Activated CD4-positive, alpha-beta memory T cell treated with anti-CD3 and anti-CD28 coated beads for 36 hours (primary cell): Measurements from ENCODE around the gene SGCG. TPM values are rescaled to one million over a fixed set of nuclear protein-coding genes. Genes with fewer than 3 reads are reported as not detected.

Experiments used
- CTCF ChIA-PET: fragments of 350-600 bp; sonication (Branson Sonifier 250); formaldehyde crosslinking; loops from one replicate; lab custom pipeline; 2021; ENCODE audit warnings: antibody characterized with exemption, inconsistent platforms; lab: Charles Lee
- POLR2A ChIA-PET: fragments of 350-600 bp; sonication (Branson Sonifier 250); formaldehyde crosslinking; loops from one replicate; lab custom pipeline; 2021; ENCODE audit warnings: antibody characterized with exemption; lab: Charles Lee
- DNase-seq: peaks from one replicate; pipeline ENCODE4 v3.0.0-alpha.2; 2020
- H3K27ac Mint-ChIP-seq: one replicate; pipeline ENCODE4 v1.8.0; 2021; ENCODE audit warnings: mixed read lengths
- H3K27me3 Mint-ChIP-seq: one replicate; pipeline ENCODE4 v1.8.0; 2021; ENCODE audit warnings: mixed read lengths
- H3K36me3 Mint-ChIP-seq: one replicate; pipeline ENCODE4 v1.8.0; 2021; ENCODE audit warnings: mixed read lengths
- H3K4me1 Mint-ChIP-seq: one replicate; pipeline ENCODE4 v1.8.0; 2021; ENCODE audit warnings: low read depth, mixed read lengths
- H3K4me3 Mint-ChIP-seq: one replicate; pipeline ENCODE4 v1.8.0; 2021; ENCODE audit warnings: mild to moderate bottlenecking, mixed read lengths
- H3K9me3 Mint-ChIP-seq: one replicate; pipeline ENCODE4 v1.8.0; 2021; ENCODE audit warnings: mixed read lengths
- intact Hi-C: fragments of 100-400 bp; cut with micrococcal nuclease; formaldehyde crosslinking; loops from one replicate; pipeline ENCODE4 v1.15.1; 2023
- total RNA-seq, 2 experiments: library from RNA; stranded (reverse); gene quantifications; one replicate each; pipeline ENCODE4 v1.2.3, GENCODE V29; 2021

The SGCG gene
- total RNA-seq, 2 experiments from 2014 or later = not detected

DNA sequence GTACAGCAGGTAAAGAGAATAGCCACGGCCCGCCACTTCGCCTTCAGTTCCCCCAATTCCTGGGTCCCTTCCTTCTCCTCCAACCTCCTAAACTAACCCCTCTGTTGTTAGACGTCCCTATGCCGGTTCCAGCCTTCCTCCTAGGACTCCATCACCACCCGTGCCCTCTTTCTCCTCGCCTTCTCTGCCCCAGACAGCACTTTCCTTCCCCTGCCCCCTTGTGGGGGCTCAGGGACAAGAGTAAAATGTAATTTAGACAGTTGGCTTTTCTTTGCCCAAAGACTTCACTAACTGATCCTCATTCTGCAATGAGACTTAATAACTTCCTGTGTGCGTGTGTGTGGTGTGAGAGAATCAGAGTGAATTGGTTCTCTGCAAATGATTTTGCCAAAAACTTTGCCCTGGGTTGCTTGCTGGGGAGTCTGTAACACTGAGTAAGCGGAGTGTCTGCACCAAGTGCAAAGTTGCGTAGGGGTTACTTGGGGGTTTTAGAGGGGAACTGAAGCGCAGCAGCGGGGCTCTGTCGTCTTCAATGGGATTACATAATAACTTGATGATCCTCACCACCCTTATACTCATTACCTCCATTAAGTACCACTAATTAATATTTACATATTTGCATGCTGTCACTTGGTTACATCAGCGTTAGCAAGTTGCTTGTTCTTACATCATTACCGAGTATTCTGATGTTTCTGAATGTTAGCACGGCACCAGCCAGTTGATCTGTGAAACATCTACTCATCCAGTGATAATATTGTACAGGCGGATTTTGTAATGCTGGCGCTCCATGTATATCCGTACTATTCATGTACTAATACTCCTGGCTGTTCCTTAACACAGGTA is 19.9 kb upstream of the SGCG start:
- Mint-ChIP-seq H3K36me3 (no peaks in the 10 kb centered on the region), H3K4me1 (peaks cover 8% of the 10 kb centered on the region), H3K4me3 (no peak overlapping the region), H3K9me3 (no peaks in the 10 kb centered on the region), H3K27me3 (peaks cover 31% of the 10 kb centered on the region), H3K27ac (no peak overlapping the region)
- POLR2A ChIA-PET = no interaction called here
- intact Hi-C loops = no loop called here
- CTCF ChIA-PET = no interaction called here
- DNase-seq = no peak

DNA sequence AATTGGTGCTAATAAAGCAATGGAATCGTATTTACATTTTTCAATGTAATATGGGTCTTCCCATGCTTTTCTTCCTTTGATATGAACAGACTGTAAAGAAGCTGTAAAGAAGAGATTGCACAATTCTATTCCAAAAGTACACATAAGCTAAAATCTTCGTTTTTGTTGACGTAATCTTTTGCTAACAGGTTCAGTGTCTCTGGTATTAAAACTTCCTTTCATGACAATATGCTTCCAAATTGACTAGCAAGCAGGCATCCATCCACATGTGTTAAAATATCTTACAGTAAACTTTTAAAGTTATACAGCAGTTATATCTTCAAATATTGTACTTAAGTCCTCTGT is 19.3 kb upstream of the SGCG start:
- Mint-ChIP-seq H3K4me1 (peaks cover 8% of the 10 kb centered on the region), H3K27me3 (peaks cover 31% of the 10 kb centered on the region), H3K27ac (no peak overlapping the region), H3K36me3 (no peaks in the 10 kb centered on the region), H3K4me3 (no peak overlapping the region), H3K9me3 (no peaks in the 10 kb centered on the region)
- POLR2A ChIA-PET = no interaction called here
- no peak for DNase-seq
- intact Hi-C loops = no loop called here
- CTCF ChIA-PET = no interaction called here

DNA sequence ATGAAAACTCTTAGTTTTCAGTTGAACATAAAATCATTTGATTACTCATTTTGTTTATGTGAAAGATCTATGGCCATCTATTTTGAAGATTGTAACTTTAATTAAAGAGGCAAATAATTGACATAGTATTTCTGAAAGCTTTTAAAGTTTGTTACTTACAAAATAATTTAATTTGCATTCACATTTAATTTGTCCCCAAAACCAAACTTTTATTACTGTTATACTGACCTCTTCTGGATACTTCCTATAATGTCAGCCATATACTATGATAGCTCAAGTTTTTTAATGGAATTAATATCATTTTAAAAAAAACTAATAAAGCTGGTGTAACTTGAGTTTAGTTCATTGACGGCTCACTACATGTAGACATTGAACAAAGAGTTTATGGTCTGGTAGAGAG is 4.9 kb upstream of the SGCG start:
- peaks cover 4% of the 10 kb centered on the region for H3K9me3 Mint-ChIP-seq
- no peaks in the 10 kb centered on the region for H3K4me1 Mint-ChIP-seq
- intact Hi-C loops = no loop called here
- no peak for DNase-seq
- POLR2A ChIA-PET = no interaction called here
- no peaks in the 10 kb centered on the region for H3K36me3 Mint-ChIP-seq
- CTCF ChIA-PET = no interaction called here
- H3K27me3 Mint-ChIP-seq = peaks cover 2% of the 10 kb centered on the region
- no peak overlapping the region for H3K4me3 Mint-ChIP-seq
- H3K27ac Mint-ChIP-seq = no peak overlapping the region

DNA sequence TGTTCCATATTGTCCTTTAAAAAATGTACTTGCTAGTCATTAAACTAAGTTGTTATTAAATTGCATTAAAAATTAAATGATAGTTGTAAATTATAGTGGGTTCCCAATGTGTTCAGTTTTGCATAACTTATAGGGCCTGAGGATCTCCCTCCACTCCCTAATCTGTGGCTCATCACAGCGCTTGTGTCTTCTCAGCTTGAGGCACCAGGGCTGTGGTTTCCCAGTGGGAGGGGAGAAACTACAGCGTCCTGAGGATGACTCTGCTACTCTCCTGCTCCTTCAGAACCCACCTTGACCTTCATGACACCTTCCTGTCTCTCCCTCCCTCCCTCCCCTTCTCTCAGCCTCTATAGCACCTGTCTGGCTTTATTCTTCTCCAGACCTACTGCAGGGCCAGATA is 1.4 kb downstream of the SGCG start:
- Mint-ChIP-seq H3K9me3 (no peaks in the 10 kb centered on the region), H3K27me3 (peaks cover 2% of the 10 kb centered on the region), H3K4me1 (no peaks in the 10 kb centered on the region), H3K36me3 (no peaks in the 10 kb centered on the region), H3K4me3 (no peak overlapping the region), H3K27ac (no peak overlapping the region)
- CTCF ChIA-PET = no interaction called here
- no peak for DNase-seq
- intact Hi-C loops = no loop called here
- POLR2A ChIA-PET = no interaction called here

DNA sequence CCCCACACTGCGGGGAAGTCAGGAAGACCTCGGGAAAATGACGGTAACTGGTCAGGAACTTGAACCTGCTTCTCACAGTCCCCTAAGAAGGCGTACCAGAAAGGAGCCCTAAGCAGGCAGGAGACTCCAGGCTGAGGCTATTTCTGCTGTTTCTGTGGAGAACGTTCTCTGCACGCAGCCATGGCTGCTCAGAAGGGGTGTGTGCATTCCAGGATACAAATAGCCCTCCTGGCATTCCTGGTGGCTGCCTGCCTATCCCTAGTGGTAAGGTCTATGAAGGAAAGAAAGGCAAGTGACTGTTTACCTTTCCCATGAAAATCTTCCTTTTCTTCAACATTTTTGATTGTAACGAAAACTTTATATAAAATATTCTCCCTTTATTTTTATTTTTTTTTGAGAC is 2.5 kb downstream of the SGCG start:
- Mint-ChIP-seq H3K4me3 (no peak overlapping the region), H3K36me3 (no peaks in the 10 kb centered on the region), H3K27me3 (peaks cover 2% of the 10 kb centered on the region), H3K4me1 (no peaks in the 10 kb centered on the region), H3K9me3 (no peaks in the 10 kb centered on the region), H3K27ac (no peak overlapping the region)
- no peak for DNase-seq
- intact Hi-C loops = no loop called here
- POLR2A ChIA-PET = no interaction called here
- CTCF ChIA-PET = no interaction called here

DNA sequence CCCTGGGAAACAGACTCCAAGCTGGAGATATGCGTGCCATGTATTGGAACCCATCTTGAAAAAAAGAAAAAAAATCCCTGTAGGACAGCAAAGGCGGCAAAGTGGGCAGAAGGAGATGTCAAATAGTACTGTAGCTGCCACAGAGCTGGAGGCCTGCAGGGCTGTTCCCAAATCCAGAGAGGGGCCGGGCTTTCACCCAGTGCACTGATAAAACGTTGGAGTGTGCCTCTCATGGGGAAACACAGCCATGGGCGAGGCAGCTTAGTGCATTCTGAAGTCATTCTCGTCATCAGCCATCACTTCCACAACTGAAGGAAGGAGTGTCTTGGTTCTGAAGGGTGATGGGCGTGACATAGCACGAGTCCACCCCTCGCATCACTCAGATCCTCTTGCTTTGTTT is 4.8 kb downstream of the SGCG start:
- Mint-ChIP-seq H3K4me1 (no peaks in the 10 kb centered on the region), H3K27ac (no peak overlapping the region), H3K4me3 (no peak overlapping the region), H3K36me3 (no peaks in the 10 kb centered on the region), H3K27me3 (no peaks in the 10 kb centered on the region), H3K9me3 (no peaks in the 10 kb centered on the region)
- intact Hi-C loops = no loop called here
- ChIA-PET CTCF (no interaction called here), POLR2A (no interaction called here)
- DNase-seq = no peak

DNA sequence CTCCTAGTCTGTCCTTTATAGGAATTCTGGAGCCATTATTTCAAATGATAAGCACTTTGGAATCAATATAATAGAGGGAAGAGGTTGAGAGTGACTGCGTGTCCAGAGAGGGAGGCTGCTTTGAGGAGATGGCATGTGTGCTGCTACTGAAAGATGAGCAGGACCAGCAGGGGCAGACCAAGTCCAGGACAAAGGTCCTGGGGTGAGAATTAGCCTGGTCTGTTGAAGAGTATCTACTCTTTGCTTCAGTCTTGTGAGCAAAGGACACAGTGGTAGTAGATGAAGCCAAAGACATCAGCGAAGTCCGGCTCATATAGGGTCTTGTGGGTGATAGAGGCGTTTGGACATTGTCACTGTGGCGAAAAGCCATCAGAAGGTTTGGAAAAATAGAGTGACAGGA is 21.1 kb downstream of the SGCG start:
- no peak for DNase-seq
- peaks cover 1% of the 10 kb centered on the region for H3K9me3 Mint-ChIP-seq
- ChIA-PET CTCF (no interaction called here), POLR2A (no interaction called here)
- H3K36me3 Mint-ChIP-seq = no peaks in the 10 kb centered on the region
- no peak overlapping the region for H3K27ac Mint-ChIP-seq
- intact Hi-C loops = no loop called here
- H3K4me1 Mint-ChIP-seq = no peaks in the 10 kb centered on the region
- peaks cover 22% of the 10 kb centered on the region for H3K27me3 Mint-ChIP-seq
- H3K4me3 Mint-ChIP-seq = no peak overlapping the region

DNA sequence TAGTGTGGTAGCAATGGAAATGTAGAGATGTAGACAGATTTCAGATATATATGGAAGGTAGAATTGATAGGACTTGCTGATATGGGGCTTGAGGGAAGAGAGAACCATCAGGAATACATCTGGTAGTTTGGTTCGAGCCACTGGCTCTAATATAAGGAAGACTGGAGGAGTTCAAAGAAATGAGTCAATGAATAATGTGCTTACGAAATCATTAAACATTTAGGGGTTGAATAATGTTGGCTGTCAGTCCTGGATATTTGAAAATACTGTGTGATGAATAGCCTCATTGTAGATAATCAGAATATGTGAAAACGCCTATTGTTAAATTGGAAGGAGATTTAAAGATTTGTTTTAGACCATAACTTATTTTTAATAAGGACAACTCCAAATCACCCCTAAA is 21.6 kb downstream of the SGCG start:
- Mint-ChIP-seq H3K36me3 (no peaks in the 10 kb centered on the region), H3K27ac (no peak overlapping the region), H3K27me3 (peaks cover 20% of the 10 kb centered on the region), H3K4me3 (no peak overlapping the region), H3K9me3 (peaks cover 2% of the 10 kb centered on the region), H3K4me1 (no peaks in the 10 kb centered on the region)
- intact Hi-C loops = no loop called here
- POLR2A ChIA-PET = no interaction called here
- DNase-seq = no peak
- CTCF ChIA-PET = no interaction called here

DNA sequence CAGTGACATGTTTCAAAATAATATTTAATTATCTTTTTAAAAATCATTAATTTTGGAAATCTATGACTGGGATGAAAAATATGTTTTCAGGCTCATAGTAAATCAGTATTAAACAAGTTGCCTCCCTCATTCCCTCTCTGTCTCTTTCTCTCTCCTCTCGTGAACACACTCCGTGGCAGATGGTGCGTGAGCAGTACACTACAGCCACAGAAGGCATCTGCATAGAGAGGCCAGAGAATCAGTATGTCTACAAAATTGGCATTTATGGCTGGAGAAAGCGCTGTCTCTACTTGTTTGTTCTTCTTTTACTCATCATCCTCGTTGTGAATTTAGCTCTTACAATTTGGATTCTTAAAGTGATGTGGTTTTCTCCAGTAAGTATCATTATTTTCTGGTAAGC is 22.7 kb downstream of the SGCG start:
- no peak for DNase-seq
- POLR2A ChIA-PET = no interaction called here
- no peaks in the 10 kb centered on the region for H3K36me3 Mint-ChIP-seq
- no peaks in the 10 kb centered on the region for H3K4me1 Mint-ChIP-seq
- H3K27ac Mint-ChIP-seq = no peak overlapping the region
- intact Hi-C loops = no loop called here
- CTCF ChIA-PET = no interaction called here
- no peak overlapping the region for H3K4me3 Mint-ChIP-seq
- H3K9me3 Mint-ChIP-seq = peaks cover 2% of the 10 kb centered on the region
- H3K27me3 Mint-ChIP-seq = peaks cover 18% of the 10 kb centered on the region

DNA sequence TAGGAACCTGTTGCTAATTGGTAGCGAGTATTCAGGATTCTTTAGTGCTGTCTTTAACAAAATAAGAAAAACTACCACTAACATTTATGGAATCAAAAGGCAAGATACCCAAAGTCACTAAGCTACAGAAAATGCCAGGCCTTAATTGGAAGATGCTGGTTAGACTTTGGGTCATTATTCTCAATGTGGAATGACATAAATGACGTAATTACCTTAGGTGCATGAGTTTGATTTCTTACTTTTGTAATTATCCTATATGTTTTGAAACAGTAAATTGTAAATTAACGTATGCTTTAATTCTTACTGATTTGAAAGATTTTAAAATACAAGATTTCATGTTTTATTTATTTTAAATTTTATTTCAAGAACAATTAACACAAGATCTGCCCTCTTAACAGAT is 25.0 kb downstream of the SGCG start:
- Mint-ChIP-seq H3K36me3 (no peaks in the 10 kb centered on the region), H3K27ac (no peak overlapping the region), H3K9me3 (peaks cover 2% of the 10 kb centered on the region), H3K4me3 (no peak overlapping the region), H3K27me3 (peaks cover 16% of the 10 kb centered on the region), H3K4me1 (no peaks in the 10 kb centered on the region)
- no peak for DNase-seq
- ChIA-PET POLR2A (no interaction called here), CTCF (no interaction called here)
- intact Hi-C loops = no loop called here

DNA sequence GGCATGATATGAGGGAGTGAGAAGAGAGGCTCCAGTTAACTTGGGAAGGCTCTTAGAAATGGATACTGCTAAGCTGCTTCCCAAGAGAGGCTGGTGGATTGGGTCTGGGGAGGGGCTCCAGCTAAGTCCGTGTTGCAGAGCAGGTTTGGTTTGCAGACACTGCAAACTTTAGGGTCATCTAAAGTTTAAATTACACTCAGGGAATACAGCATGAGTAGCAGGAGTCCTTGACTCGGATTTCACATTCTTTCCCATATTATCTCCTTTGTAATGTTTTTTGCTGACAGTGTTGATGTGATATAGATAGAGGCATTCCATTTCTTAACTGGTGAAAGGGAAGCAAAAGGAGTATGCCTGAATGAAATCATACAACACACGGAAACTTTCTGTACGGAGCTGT is 31.9 kb downstream of the SGCG start:
- intact Hi-C loops = no loop called here
- no peak overlapping the region for H3K27ac Mint-ChIP-seq
- H3K27me3 Mint-ChIP-seq = peaks cover 3% of the 10 kb centered on the region
- no peaks in the 10 kb centered on the region for H3K36me3 Mint-ChIP-seq
- no peak overlapping the region for H3K4me3 Mint-ChIP-seq
- ChIA-PET POLR2A (no interaction called here), CTCF (no interaction called here)
- H3K4me1 Mint-ChIP-seq = no peaks in the 10 kb centered on the region
- H3K9me3 Mint-ChIP-seq = peaks cover 13% of the 10 kb centered on the region
- DNase-seq = no peak

DNA sequence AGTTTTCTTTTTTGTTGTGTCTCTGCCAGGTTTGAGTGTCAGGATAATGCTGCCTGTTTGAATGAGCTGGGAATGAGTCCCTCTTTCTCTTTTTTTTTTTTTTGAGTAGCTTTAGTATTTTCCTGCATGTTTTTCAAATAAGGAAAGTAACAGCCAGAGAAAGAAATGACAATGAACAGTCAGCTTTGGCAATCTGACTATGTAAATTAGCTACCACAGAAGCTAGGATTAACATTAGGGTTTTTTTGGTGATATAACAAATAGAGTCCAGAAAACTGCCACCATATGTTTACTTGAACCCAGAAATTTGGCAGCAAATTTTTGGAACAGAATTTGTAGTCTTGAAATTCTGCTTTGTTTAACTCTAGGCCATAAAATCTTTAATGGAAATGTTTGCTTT is 50.5 kb downstream of the SGCG start:
- H3K27ac Mint-ChIP-seq = no peak overlapping the region

DNA sequence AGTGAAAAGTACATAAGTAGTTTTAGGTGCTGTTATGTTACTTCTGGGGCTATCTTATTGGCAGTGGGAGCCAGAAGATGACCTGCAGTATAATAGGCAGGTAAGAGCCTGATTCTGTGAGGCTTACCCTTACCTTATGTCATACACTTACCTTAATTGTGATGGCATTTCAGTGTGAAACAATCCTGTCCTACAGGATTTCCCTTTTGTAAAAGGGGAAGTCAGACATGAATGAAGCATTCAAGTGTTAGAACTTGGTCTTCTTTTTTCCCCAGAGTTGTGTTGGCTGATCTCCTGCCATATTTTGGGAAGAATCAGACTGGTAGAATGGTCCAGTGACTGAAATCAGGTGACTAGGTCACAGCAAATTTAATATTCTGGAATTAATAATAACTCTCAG is 55.2 kb downstream of the SGCG start:
- peaks cover 12% of the 10 kb centered on the region for H3K27me3 Mint-ChIP-seq
- DNase-seq = no peak
- intact Hi-C loops = no loop called here
- H3K36me3 Mint-ChIP-seq = no peaks in the 10 kb centered on the region
- ChIA-PET CTCF (no interaction called here), POLR2A (no interaction called here)
- H3K27ac Mint-ChIP-seq = no peak overlapping the region
- H3K9me3 Mint-ChIP-seq = no peaks in the 10 kb centered on the region
- no peaks in the 10 kb centered on the region for H3K4me1 Mint-ChIP-seq
- H3K4me3 Mint-ChIP-seq = no peak overlapping the region

More for the DNA sequence above, 50.5 kb downstream of the SGCG start:
- no peaks in the 10 kb centered on the region for H3K9me3 Mint-ChIP-seq
- no peak overlapping the region for H3K4me3 Mint-ChIP-seq
- no peak for DNase-seq
- H3K4me1 Mint-ChIP-seq = no peaks in the 10 kb centered on the region
- intact Hi-C loops = no loop called here
- POLR2A ChIA-PET = no interaction called here
- peaks cover 15% of the 10 kb centered on the region for H3K27me3 Mint-ChIP-seq
- H3K36me3 Mint-ChIP-seq = no peaks in the 10 kb centered on the region
- CTCF ChIA-PET = no interaction called here
